K562 (cell line): ENCODE data around the gene GMDS. TPM values are rescaled to one million over a fixed set of nuclear protein-coding genes. Genes with fewer than 3 reads are reported as not detected.

Experiments used
- ASH1L ChIP-seq: fragments of 450-650 bp; IDR thresholded peaks from 2 replicates; pipeline ENCODE4 v1.6.1; 2018; ENCODE audit warnings: borderline replicate concordance, mild to moderate bottlenecking, low read depth; ENCODE audit not compliant: partially characterized antibody
- CREM ChIP-seq: IDR thresholded peaks from 2 replicates; pipeline ENCODE4 v1.6.1; 2014; ENCODE audit warnings: antibody characterized with exemption, low read depth
- DPF2 ChIP-seq: fragments of 450-650 bp; IDR thresholded peaks from 2 replicates; pipeline ENCODE4 v1.6.1; 2016
- EP300 ChIP-seq: IDR thresholded peaks from 2 replicates; pipeline ENCODE4 v1.6.1; 2012; ENCODE audit warnings: low read length, improper control_type of control experiment
- GATA2 ChIP-seq: sonication (generic); formaldehyde crosslinking; IDR thresholded peaks from 2 replicates; pipeline ENCODE4 v1.4.0; 2020; ENCODE audit warnings: mild to moderate bottlenecking, missing genetic modification reagents
- HMGXB4 ChIP-seq: sonication (generic); formaldehyde crosslinking; IDR thresholded peaks from 2 replicates; pipeline ENCODE4 v1.8.1; 2023; ENCODE audit warnings: mild to moderate bottlenecking, missing genetic modification reagents
- LEF1 ChIP-seq: fragments of 450-650 bp; IDR thresholded peaks from 2 replicates; pipeline ENCODE4 v1.6.1; 2016; ENCODE audit warnings: mild to moderate bottlenecking
- MNT ChIP-seq, 2 experiments: fragments of 450-650 bp; conservative IDR thresholded peaks; 2 replicates each; pipeline ENCODE4 v1.6.1; 2017; ENCODE audit warnings: mild to moderate bottlenecking in 2 of 2, moderate library complexity in 2 of 2
- PTTG1 ChIP-seq: fragments of 450-650 bp; IDR thresholded peaks from 2 replicates; pipeline ENCODE4 v1.6.1; 2016; ENCODE audit warnings: low read depth, mild to moderate bottlenecking, missing genetic modification characterization, missing compliant biosample characterization
- RAD21 ChIP-seq, 2 experiments: fragments of 250-450 bp in 1 of 2; fragments of 450-650 bp in 1 of 2; sonication (Bioruptor Pico) in 1 of 2; formaldehyde crosslinking in 1 of 2; IDR thresholded peaks in 1 of 2; conservative IDR thresholded peaks in 1 of 2; 2 replicates each; pipeline versions ENCODE4 v1.4.0 to v1.8.0; 2020 to 2022; ENCODE audit warnings: mild to moderate bottlenecking in 2 of 2, moderate library complexity in 1 of 2
- RAD51 ChIP-seq: fragments of 450-650 bp; IDR thresholded peaks from 2 replicates; pipeline ENCODE4 v1.7.1; 2016; ENCODE audit warnings: low read depth, mild to moderate bottlenecking, borderline replicate concordance
- SPI1 ChIP-seq: IDR thresholded peaks from 2 replicates; pipeline ENCODE4 v1.6.1; 2011; ENCODE audit warnings: low read depth, low read length, control low read depth, borderline replicate concordance
- TBL1XR1 ChIP-seq, 2 experiments: IDR thresholded peaks; 2 replicates each; pipeline ENCODE4 v1.6.1; 2012; ENCODE audit warnings: improper control_type of control experiment in 2 of 2, low read length in 2 of 2, mild to moderate bottlenecking in 1 of 2
- TEAD4 ChIP-seq, 2 experiments: sonication (generic) in 1 of 2; formaldehyde crosslinking in 1 of 2; IDR thresholded peaks; 2 replicates each; pipeline versions ENCODE4 v1.6.1 to v1.8.0; 2012 to 2022; ENCODE audit warnings: borderline replicate concordance in 1 of 2, inconsistent platforms in 1 of 2, low read length in 1 of 2, mild to moderate bottlenecking in 1 of 2, missing genetic modification reagents in 1 of 2
- ZC3H8 ChIP-seq: fragments of 450-650 bp; IDR thresholded peaks from 2 replicates; pipeline ENCODE4 v1.6.1; 2017
- ZFP36 ChIP-seq: fragments of 150-350 bp; IDR thresholded peaks from 2 replicates; pipeline ENCODE4 v1.6.1; 2018; ENCODE audit warnings: low read length, low read depth; ENCODE audit not compliant: partially characterized antibody
- ZKSCAN8 ChIP-seq: fragments of 200-800 bp; sonication (Bioruptor generic); IDR thresholded peaks from 2 replicates; pipeline ENCODE4 v1.6.1; 2016; ENCODE audit warnings: missing genetic modification characterization, missing compliant biosample characterization
- polyA plus RNA-seq, 8 experiments: library from polyadenylated mRNA; depleted of rRNA in 4 of 8; stranded (reverse) in 5 of 8; unstranded in 3 of 8; fragments of >200 nt; fragmentation: Nextera tagmentation in 2 of 8; fragmentation: Illumina TruSeq in 1 of 8; extraction: Ambion mirVana in 2 of 8; extraction: Trizol in 1 of 8; gene quantifications; 2 replicates each; pipeline versions ENCODE4 v1.2.1 to v1.2.3, GENCODE V29; 2011 to 2014; ENCODE audit warnings: inconsistent platforms in 1 of 8, missing spikeins in 1 of 8
- total RNA-seq, 7 experiments: library from RNA; depleted of rRNA in 6 of 7; stranded (reverse); fragments of >200 nt in 6 of 7; fragmentation: Illumina TruSeq in 2 of 7; extraction: Trizol in 2 of 7; gene quantifications; 2 replicates each; pipeline versions ENCODE4 v1.2.1 to v1.2.3, GENCODE V29; 2011 to 2021; ENCODE audit warnings: low replicate concordance in 1 of 7
- TF ChIP-seq, protein P1 (sequence below): fragments of 200-800 bp; sonication (Bioruptor generic); IDR thresholded peaks from 2 replicates; pipeline ENCODE4 v1.6.1; 2017; ENCODE audit warnings: missing genetic modification characterization, missing compliant biosample characterization
- TF ChIP-seq, protein P2 (sequence below), 2 experiments: fragments of 450-650 bp in 1 of 2; IDR thresholded peaks; 2 replicates each; pipeline ENCODE4 v1.6.1; 2011 to 2017; ENCODE audit warnings: low read depth in 2 of 2, antibody characterized with exemption in 1 of 2, borderline replicate concordance in 1 of 2, low read length in 1 of 2, mild to moderate bottlenecking in 1 of 2, mixed read lengths in 1 of 2; ENCODE audit not compliant: control insufficient read depth in 1 of 2

The GMDS gene
- total and polyA plus RNA-seq, 9 of the 15 experiments (the other 6 are each of a cell fraction or from before 2014, with no cell fraction given), result 0.48 to 31.8 (median 13.4) TPM

GRCh38 chr6:1703091-1703855 is 542.1 kb downstream of the GMDS start (continued):
- TF ChIP-seq, protein P1, sequence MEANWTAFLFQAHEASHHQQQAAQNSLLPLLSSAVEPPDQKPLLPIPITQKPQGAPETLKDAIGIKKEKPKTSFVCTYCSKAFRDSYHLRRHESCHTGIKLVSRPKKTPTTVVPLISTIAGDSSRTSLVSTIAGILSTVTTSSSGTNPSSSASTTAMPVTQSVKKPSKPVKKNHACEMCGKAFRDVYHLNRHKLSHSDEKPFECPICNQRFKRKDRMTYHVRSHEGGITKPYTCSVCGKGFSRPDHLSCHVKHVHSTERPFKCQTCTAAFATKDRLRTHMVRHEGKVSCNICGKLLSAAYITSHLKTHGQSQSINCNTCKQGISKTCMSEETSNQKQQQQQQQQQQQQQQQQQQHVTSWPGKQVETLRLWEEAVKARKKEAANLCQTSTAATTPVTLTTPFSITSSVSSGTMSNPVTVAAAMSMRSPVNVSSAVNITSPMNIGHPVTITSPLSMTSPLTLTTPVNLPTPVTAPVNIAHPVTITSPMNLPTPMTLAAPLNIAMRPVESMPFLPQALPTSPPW (CRISPR knock-in tag), result no peak
- TF ChIP-seq TBL1XR1 (IDR thresholded peaks at IDR 0.05; ENCODE audit: low read length in 2 of 2) (peak in 1 of 2 experiments; percentile 61; a peak in 1 of 4 replicates), HMGXB4 (CRISPR knock-in tag) (no peak), TEAD4 (IDR thresholded peaks at IDR 0.05; ENCODE audit: low read length) (peak; percentile 83), TEAD4 (CRISPR knock-in tag; IDR thresholded peaks at IDR 0.05; ENCODE audit: borderline replicate concordance) (no peak), DPF2 (peak; percentile 88), MNT (conservative IDR thresholded peaks at IDR 0.05) (0 out of 4 replicates have a peak, but pooled peaks of 1 of the 2 experiments have one; percentile 8), RAD21 (CRISPR knock-in tag; conservative IDR thresholded peaks at IDR 0.05 in 1 of 2, IDR thresholded peaks at IDR 0.05 in 1 of 2) (no peak), ZFP36 (peak; percentile 2), ZKSCAN8 (CRISPR knock-in tag) (no peak), CREM (no peak), ASH1L (no peak), EP300 (peak; percentile 92), GATA2 (CRISPR knock-in tag) (peak; percentile 32; the same call in 1 of the 2 replicates), SPI1 (peak; percentile 28; the same call in 1 of the 2 replicates), RAD51 (no peak), LEF1 (peak; percentile 83), ZC3H8 (no peak), PTTG1 (tag) (no peak)
- TF ChIP-seq, protein P2, sequence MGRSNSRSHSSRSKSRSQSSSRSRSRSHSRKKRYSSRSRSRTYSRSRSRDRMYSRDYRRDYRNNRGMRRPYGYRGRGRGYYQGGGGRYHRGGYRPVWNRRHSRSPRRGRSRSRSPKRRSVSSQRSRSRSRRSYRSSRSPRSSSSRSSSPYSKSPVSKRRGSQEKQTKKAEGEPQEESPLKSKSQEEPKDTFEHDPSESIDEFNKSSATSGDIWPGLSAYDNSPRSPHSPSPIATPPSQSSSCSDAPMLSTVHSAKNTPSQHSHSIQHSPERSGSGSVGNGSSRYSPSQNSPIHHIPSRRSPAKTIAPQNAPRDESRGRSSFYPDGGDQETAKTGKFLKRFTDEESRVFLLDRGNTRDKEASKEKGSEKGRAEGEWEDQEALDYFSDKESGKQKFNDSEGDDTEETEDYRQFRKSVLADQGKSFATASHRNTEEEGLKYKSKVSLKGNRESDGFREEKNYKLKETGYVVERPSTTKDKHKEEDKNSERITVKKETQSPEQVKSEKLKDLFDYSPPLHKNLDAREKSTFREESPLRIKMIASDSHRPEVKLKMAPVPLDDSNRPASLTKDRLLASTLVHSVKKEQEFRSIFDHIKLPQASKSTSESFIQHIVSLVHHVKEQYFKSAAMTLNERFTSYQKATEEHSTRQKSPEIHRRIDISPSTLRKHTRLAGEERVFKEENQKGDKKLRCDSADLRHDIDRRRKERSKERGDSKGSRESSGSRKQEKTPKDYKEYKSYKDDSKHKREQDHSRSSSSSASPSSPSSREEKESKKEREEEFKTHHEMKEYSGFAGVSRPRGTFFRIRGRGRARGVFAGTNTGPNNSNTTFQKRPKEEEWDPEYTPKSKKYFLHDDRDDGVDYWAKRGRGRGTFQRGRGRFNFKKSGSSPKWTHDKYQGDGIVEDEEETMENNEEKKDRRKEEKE (IDR thresholded peaks at IDR 0.05; ENCODE audit: borderline replicate concordance in 1 of 2, control insufficient read depth in 1 of 2, low read depth in 2 of 2, low read length in 1 of 2), result no peak
